AG08395 (cell line): Measurements from ENCODE around the gene NAPA.
A peak's percentile ranks its signal among the peaks of the same experiment; 100 is the strongest.

Experiments used
- DNase-seq: peaks from one replicate; pipeline ENCODE4 v3.0.0; 2012; ENCODE audit warnings: mixed read lengths, low spot score

Gene NAPA

GRCh38 chr19:47521473-47522180, 6.8 kb upstream of the NAPA start:
- DNase-seq: no peak

- DNase-seq: no peak
Observed at GRCh38 chr19:47520839-47521238, 6.0 kb upstream of the NAPA start.

DNA sequence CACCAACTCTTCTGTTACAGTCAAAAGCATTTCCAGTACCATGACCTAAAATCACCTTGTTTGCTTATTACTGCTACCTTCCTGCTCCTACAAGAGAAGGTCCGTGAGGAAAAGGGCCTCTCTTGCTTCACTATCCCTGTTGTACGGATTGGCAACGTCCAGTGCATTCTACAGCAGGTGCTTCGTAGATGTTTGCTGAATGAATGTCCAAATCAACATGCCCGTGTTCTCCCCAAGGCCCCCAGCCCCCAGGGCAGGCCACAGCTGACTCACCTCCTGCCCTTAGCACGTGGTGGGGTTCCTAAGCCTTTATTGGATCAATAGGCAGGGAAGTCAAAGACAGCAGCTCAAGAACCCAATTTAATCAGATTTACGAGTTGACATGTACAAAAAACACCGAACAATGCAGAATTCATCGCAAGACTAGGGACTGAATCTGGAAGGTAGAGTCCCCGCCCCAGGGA, 5.5 kb upstream of the NAPA start:
- no peak for DNase-seq

DNA sequence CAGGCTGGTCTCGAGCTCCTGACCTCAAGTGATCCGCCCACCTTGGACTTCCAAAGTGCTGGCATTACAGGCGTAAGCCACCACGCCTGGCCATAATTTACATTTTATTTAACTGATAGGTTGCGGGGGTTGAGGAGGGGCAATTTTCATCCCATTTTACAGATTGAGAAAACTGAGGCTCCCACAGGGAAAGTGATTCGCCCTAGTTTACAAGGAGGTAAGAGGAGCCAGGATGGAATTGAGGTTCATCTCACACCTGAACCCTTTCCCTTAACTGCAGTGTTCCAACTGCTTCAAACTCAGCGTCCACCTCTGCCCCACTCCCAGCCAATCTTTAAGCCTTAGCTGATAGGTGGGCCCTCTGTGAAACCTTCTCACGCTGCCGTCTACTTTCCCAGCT, 4.0 kb upstream of the NAPA start:
- no peak for DNase-seq

GRCh38 chr19:47518139-47518538, 3.3 kb upstream of the NAPA start:
- DNase-seq: no peak

DNA sequence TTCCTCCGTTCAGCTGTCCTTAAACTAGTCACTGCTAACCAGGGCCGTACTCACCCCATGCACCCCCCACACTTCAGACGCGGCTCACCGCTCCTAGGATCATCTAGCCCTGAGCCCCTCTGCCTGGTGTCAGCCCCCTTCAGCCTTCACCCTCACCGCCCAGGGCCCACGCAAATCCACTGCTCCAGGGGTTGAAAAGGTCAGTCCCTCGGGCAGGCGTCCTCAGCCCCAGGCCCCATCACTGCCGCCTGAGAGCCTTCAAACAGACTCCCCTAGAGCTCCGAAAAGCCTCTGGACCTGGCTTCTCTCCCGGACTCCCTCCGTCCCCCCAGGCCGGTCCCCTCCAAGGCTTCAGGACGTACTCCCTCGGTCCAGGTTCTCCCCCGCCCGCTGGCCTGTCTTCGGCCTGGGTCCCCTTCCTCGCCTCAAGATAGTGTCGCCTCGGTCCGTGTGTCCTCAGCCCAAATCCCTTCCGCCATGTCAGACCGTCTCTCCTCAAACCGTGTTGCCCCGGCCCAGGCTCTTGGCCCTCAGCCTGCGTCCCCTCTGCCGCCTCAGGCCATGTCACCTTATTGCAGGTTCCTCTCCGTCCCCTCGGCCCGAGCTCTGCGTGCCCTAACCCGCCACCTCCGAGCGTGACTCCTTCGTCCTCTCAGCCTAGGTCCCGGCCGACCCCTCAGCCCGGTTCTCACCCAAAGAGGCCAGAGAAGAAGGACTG, 553 bp downstream of the NAPA start:
- DNase-seq: no peak

- no peak for DNase-seq
Observed at GRCh38 chr19:47512948-47513319, 1.9 kb downstream of the NAPA start.

- peak; percentile 48 for DNase-seq
Observed at GRCh38 chr19:47512183-47512947, 2.5 kb downstream of the NAPA start.

DNA sequence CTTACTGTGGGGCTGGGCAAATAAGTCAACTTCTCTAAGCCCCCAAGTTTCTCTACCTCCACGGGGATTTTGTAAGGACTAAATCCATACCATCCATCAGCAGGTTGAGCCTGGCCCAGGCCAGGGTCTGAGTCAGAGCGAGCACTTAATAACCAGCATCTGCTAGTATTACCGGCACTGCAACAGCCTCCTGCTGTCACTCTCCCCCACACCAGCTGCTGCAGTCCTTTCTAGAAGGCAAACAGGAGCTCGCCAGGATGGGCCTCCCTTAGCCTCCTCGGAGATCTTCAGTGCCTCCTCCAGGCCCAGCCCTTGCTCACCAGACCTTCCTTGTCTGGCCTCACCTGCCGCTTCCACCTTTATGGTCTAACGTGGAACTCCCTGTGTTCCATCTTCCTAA, 3.2 kb downstream of the NAPA start:
- DNase-seq: no peak

- no peak for DNase-seq
Observed at GRCh38 chr19:47511128-47511517, 3.7 kb downstream of the NAPA start.

DNA sequence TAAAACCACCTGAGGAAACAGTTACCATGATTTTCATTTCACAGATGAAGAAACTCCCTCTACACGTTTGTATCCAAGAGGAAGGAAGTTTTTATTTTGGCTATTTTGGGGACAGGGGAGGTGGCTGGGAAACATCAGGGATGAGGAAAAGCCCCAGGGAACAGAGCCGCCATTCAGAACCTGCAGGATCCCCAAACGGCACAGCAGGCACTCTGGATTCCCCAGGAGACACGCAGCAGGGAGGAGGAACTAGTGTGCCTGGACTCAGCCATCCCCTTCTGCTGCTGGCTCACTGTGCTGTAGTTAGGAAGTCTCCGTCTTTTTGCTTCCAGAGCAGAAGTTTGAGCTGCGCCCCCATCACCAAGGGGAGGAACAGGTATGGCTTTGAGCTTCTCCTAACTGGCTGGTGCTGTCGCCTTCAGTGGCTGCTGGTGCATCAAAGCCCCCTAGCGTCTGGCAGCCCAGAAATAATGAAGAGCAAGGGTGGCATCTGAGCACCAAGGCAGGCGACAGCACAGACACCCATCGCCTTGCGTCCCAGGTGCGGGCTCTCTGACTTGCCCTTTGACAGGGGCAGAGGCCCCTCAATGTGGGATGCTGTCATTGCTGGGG, 4.2 kb downstream of the NAPA start:
- DNase-seq: no peak

DNA sequence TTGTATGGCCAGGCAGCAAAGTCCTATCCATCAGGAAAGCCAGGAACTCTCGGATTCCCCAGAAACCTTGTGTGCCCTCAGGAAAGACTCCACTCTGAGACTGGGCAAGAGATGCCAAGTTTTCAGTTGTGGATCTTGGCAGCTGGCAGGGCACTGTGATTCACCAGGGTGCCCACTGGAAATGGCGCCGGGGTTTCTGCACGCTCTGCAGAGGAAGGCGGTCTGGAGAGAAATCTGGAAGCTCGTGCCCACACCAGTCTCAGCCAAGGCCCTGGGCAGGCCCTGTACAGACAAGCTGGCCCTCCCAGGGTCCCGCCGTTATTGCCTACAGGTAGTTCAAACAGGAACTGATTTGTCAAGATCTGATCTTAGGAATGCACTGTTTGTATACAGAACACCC, 4.9 kb downstream of the NAPA start:
- DNase-seq: no peak

GRCh38 chr19:47509170-47509847, 5.6 kb downstream of the NAPA start:
- no peak for DNase-seq

GRCh38 chr19:47508721-47509120, 6.1 kb downstream of the NAPA start:
- no peak for DNase-seq

DNA sequence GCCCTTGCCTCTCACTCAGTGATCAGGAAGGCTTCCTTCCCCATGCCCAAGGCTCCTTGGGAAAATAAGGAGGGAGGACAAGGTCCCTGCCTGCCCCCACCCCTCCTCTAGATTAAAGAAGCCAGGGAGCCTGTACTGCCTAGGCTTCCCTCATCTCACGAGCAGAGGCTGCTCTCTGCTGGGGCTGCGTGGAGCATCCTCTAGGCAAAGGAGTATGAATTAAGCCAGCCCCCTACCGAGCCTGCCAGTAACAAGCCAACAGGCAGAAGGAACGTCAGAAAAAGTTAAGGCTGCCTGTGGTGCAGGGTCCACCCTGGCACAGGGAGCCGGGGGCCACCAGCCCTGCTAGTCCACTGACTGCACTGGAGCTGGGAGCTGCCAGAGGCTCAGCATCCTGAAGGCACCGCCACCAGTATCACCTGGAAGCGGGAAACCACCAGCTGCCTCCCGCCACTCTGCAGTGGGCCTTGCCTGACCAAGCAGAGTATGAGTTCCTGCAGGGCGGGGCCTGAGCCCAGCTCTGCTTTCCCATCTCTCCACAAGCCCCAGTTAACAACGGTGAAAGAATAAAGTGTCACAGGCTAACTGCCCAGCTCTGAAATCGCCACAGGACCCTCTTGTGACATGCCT, 6.8 kb downstream of the NAPA start:
- DNase-seq: no peak

- no peak for DNase-seq
Observed at GRCh38 chr19:47507012-47507411, 7.9 kb downstream of the NAPA start.

GRCh38 chr19:47506459-47506858, 8.4 kb downstream of the NAPA start:
- DNase-seq: no peak

- no peak for DNase-seq
Observed at GRCh38 chr19:47505506-47505905, 9.4 kb downstream of the NAPA start.

DNA sequence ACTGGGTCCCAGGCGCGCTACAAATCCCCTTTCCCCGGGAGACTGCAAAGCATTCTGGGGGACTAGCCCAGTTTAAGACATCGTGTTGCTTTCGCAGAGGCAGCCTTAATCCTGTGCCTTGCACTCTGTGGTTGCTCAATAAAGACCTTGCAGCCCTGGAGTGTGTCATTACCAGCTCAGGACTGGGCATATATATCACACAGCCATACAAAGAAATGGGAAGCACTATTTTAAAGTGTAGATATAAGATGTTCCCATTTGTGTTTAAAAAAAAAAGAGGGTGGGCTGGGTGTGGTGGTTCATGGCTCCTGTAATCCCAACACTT, 11.1 kb downstream of the NAPA start:
- no peak for DNase-seq

DNA sequence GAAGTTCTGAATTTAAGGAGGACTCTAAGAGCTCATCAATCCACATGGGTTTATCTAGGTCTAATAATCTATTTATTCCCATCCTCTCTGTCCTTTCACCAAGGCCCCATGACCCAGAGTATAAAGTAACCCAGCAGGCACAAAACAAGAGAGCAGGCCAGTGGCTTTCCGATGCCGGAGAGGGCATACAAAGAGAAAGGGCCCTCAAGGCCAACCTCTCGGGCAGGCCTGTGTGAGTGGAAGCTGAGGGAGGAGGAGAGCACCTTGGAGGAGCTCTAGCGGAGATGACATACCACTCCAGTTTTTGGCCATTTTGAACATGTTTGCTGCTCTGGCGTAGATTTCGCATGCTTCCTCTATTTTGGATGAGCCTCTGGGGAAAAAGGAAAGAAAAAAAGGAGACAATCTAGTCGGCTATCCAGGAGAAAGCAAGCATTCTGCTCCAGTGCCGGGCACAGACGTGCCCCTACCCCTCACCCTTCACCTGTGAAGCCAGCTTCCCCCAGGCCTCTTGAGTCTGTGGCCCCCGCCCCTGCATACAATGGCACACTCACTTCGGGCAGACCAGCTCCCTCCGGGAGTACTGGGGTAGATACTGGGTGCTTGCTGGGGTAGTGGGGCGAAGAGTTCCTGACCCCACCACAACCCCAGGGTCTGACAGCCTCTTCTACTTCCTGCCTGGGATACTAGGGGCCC, 11.6 kb downstream of the NAPA start:
- DNase-seq: no peak
